HG02973 (cell line): ENCODE data around the gene COX8A.
A peak's percentile ranks its signal among the peaks of the same experiment; 100 is the strongest.
"Not testable (repeated sequence)": the region's sequence is repeated elsewhere in the genome, so short reads cannot be mapped to it uniquely, and the experiment has no call there.

Source experiments
- ATAC-seq: cut with Tn5 transposase; IDR thresholded peaks from one replicate; pipeline ENCODE4 v1.9.1; 2021; ENCODE audit warnings: moderate library complexity; ENCODE audit not compliant: unreplicated experiment

The COX8A gene

GRCh38 chr11:63966444-63966843 lies 8.0 kb upstream of the COX8A start:
- ATAC-seq, result no peak

GRCh38 chr11:63969461-63969860 lies 5.0 kb upstream of the COX8A start:
- ATAC-seq, result no peak

GRCh38 chr11:63970902-63971301 lies 3.5 kb upstream of the COX8A start:
- no peak for ATAC-seq

- ATAC-seq, result not testable (repeated sequence)
These were observed 535 bp upstream of the COX8A start for GRCh38 chr11:63973912-63974258.

GRCh38 chr11:63978551-63979239 lies 4.3 kb downstream of the COX8A start:
- ATAC-seq, result no peak

GRCh38 chr11:63979426-63979825 lies 5.0 kb downstream of the COX8A start:
- no peak for ATAC-seq

GRCh38 chr11:63985812-63986155 lies 11.4 kb downstream of the COX8A start:
- ATAC-seq, result peak; percentile 38

- ATAC-seq, result peak; percentile 82
These were observed 11.9 kb downstream of the COX8A start, which contains the start of gene OTUB1 for GRCh38 chr11:63986156-63986931. Gene OTUB1, plus strand, starts transcription at chr11:63986438. Its CDS starts 19 bp downstream, at chr11:63986457.

GRCh38 chr11:63986932-63987513 lies 12.6 kb downstream of the COX8A start:
- no peak for ATAC-seq

GRCh38 chr11:63991558-63991957 lies 17.1 kb downstream of the COX8A start:
- ATAC-seq, result no peak

GRCh38 chr11:63993100-63993499 lies 18.7 kb downstream of the COX8A start:
- ATAC-seq, result no peak

GRCh38 chr11:63993993-63994392 lies 19.6 kb downstream of the COX8A start:
- no peak for ATAC-seq

GRCh38 chr11:63996512-63996911 lies 22.1 kb downstream of the COX8A start:
- ATAC-seq, result no peak

GRCh38 chr11:63997104-63997700 lies 22.8 kb downstream of the COX8A start:
- no peak for ATAC-seq

- no peak for ATAC-seq
These were observed 23.4 kb downstream of the COX8A start for GRCh38 chr11:63997801-63998337.

- ATAC-seq, result no peak
These were observed 24.3 kb downstream of the COX8A start for GRCh38 chr11:63998558-63999348.

- no peak for ATAC-seq
These were observed 25.1 kb downstream of the COX8A start for GRCh38 chr11:63999349-64000025.

GRCh38 chr11:64000026-64000739 lies 25.8 kb downstream of the COX8A start:
- ATAC-seq, result no peak

GRCh38 chr11:64000740-64001483 lies 26.5 kb downstream of the COX8A start:
- no peak for ATAC-seq
